HepG2 (cell line): ENCODE results near the gene SMOC1. TPM values are rescaled to one million over a fixed set of nuclear protein-coding genes. Genes with fewer than 3 reads are reported as not detected.

Experiments
- ATAC-seq: fragments of 200-7000 bp; cut with Tn5 transposase; 3 replicates; pipeline ENCODE4 v1.9.1; 2020; ENCODE audit warnings: mild to moderate bottlenecking, moderate library complexity
- BruUV-seq: library from RNA; stranded (reverse); fragments of 400-500 nt; replicated peaks from 2 replicates; lab custom pipeline; 2021; lab: Mats Ljungman, UMichigan
- CTCF ChIA-PET: fragments of 300-600 bp; formaldehyde crosslinking; extraction: SDS; loops from one replicate; lab custom pipeline; 2021; ENCODE audit warnings: low total read pairs, inconsistent platforms, low intra/inter-chr PET ratio; lab: Yijun Ruan, JAX
- POLR2A ChIA-PET: fragments of 350-600 bp; sonication (Branson Sonifier 250); formaldehyde crosslinking; loops from one replicate; lab custom pipeline; 2020; ENCODE audit warnings: antibody characterized with exemption, inconsistent platforms; lab: Yijun Ruan, JAX
- DNase-seq: peaks from one replicate; pipeline ENCODE4 v3.0.0-alpha.2; 2015; ENCODE audit warnings: low spot score
- FAIRE-seq: peaks from 3 replicates; lab custom pipeline; 2011; peaks lifted over from hg19 to GRCh38; lab: Jason Lieb, UNC
- H2AFZ ChIP-seq: one replicate; pipeline ENCODE4 v1.6.1; 2011; ENCODE audit warnings: low read length, inconsistent platforms
- H3K27ac ChIP-seq: fragments of 300-600 bp; 3 replicates; pipeline ENCODE4 v1.8.0; 2011; ENCODE audit warnings: mixed run types, mild to moderate bottlenecking, mixed read lengths, low read length, inconsistent platforms; ENCODE audit not compliant: insufficient read depth; ENCODE audit errors: extremely low read length
- H3K27me3 ChIP-seq, 2 experiments: fragments of 200-600 bp in 1 of 2; 2 replicates in 1 of 2; 3 replicates in 1 of 2; pipeline versions ENCODE4 v1.6.0 to v1.8.0; 2011; ENCODE audit warnings: low read length in 2 of 2, mild to moderate bottlenecking in 2 of 2, moderate library complexity in 2 of 2, inconsistent platforms in 1 of 2; ENCODE audit not compliant: insufficient read depth in 2 of 2, control insufficient read depth in 1 of 2
- H3K36me3 ChIP-seq, 2 experiments: fragments of 200-600 bp in 1 of 2; replicated peaks in 1 of 2; 2 replicates in 1 of 2; 3 replicates in 1 of 2; pipeline versions ENCODE4 v1.5.1 to v1.8.0; 2011; ENCODE audit warnings: low read length in 2 of 2, inconsistent platforms in 1 of 2; ENCODE audit not compliant: insufficient read depth in 2 of 2, control insufficient read depth in 1 of 2
- H3K4me1 ChIP-seq: 2 replicates; pipeline ENCODE4 v1.5.1; 2012; ENCODE audit warnings: low read length, inconsistent platforms; ENCODE audit not compliant: insufficient read depth
- H3K4me2 ChIP-seq: 2 replicates; pipeline ENCODE4 v1.6.0; 2011; ENCODE audit warnings: low read depth, low read length, inconsistent platforms
- H3K4me3 ChIP-seq, 3 experiments: fragments of 200-600 bp in 1 of 3; sonication (generic), shearing (Covaris generic) in 1 of 3; replicated peaks in 1 of 3; 2 replicates each; pipeline ENCODE4 v1.5.1; 2011 to 2016; ENCODE audit warnings: low read length in 3 of 3, inconsistent platforms in 2 of 3, low read depth in 2 of 3, mild to moderate bottlenecking in 2 of 3, control low read depth in 1 of 3, mixed read lengths in 1 of 3; ENCODE audit not compliant: insufficient read depth in 1 of 3
- H3K79me2 ChIP-seq: one replicate; pipeline ENCODE4 v1.6.1; 2011; ENCODE audit warnings: low read length, inconsistent platforms; ENCODE audit not compliant: insufficient read depth
- H3K9ac ChIP-seq: 2 replicates; pipeline ENCODE4 v1.6.0; 2011; ENCODE audit warnings: mild to moderate bottlenecking, low read depth, low read length, inconsistent platforms; ENCODE audit not compliant: insufficient read depth
- H3K9me3 ChIP-seq: 2 replicates; pipeline ENCODE4 v1.5.1; 2012; ENCODE audit warnings: mild to moderate bottlenecking, low read length
- H4K20me1 ChIP-seq: 2 replicates; pipeline ENCODE4 v1.6.0; 2011; ENCODE audit warnings: inconsistent platforms, mild to moderate bottlenecking, low read length, moderate library complexity; ENCODE audit not compliant: insufficient read depth
- EHMT2 ChIP-seq: fragments of 200-600 bp; sonication (generic); IDR thresholded peaks from 2 replicates; pipeline ENCODE4 v1.7.0; 2017; ENCODE audit warnings: antibody characterized with exemption, low read depth, low read length, borderline replicate concordance
- EZH2 ChIP-seq: conservative IDR thresholded peaks from 2 replicates; pipeline ENCODE4 v1.6.1; 2012; ENCODE audit warnings: mild to moderate bottlenecking, low read depth, low read length, moderate library complexity
- FOXK2 ChIP-seq: fragments of 450-650 bp; IDR thresholded peaks from 2 replicates; pipeline ENCODE4 v1.6.1; 2016
- KAT8 ChIP-seq: IDR thresholded peaks from 2 replicates; pipeline ENCODE4 v1.6.1; 2016; ENCODE audit warnings: missing genetic modification reagents, missing compliant biosample characterization
- PRPF4 ChIP-seq: fragments of 200-400 bp; formaldehyde crosslinking; IDR thresholded peaks from 2 replicates; pipeline ENCODE4 v1.6.1; 2016; ENCODE audit warnings: low read length, low read depth; ENCODE audit not compliant: poor library complexity, severe bottlenecking
- ZNF615 ChIP-seq: sonication (generic); formaldehyde crosslinking; IDR thresholded peaks from 2 replicates; pipeline ENCODE4 v1.5.0; 2020; ENCODE audit warnings: mild to moderate bottlenecking, missing genetic modification reagents, borderline replicate concordance
- WGBS: methylation state at CpG from one replicate; pipeline ENCODE4 v1.1.6; 2017; ENCODE audit warnings: low lambda C conversion rate; 5-methylcytosine and 5-hydroxymethylcytosine counted together
- in situ Hi-C: cut with HindIII; loops from 2 replicates; pipeline ENCODE4 v1.10.0; 2017; ENCODE audit warnings: low pct_unique_long_range_greater_than_20kb; ENCODE audit not compliant: extremely low pct_ligation_motif_present
- intact Hi-C: fragments of 100-400 bp; cut with micrococcal nuclease; formaldehyde crosslinking; loops from one replicate; pipeline ENCODE4 v1.10.0; 2022; ENCODE audit not compliant: unreplicated experiment
- polyA plus RNA-seq, 8 experiments: library from polyadenylated mRNA; depleted of rRNA in 3 of 8; stranded (reverse) in 7 of 8; unstranded in 1 of 8; fragments of >200 nt; fragmentation: Illumina TruSeq in 4 of 8; extraction: Trizol in 4 of 8; gene quantifications; 2 replicates each; pipeline versions ENCODE4 v1.2.1 to v1.2.3, GENCODE V29; 2011 to 2016; ENCODE audit warnings: low read depth in 4 of 8, missing spikeins in 1 of 8, mixed read lengths in 1 of 8; ENCODE audit not compliant: insufficient read depth in 1 of 8
- total RNA-seq, 5 experiments: library from RNA; depleted of rRNA; stranded (reverse); fragments of >200 nt; fragmentation: Illumina TruSeq; extraction: Trizol; gene quantifications; 2 replicates each; pipeline ENCODE4 v1.2.3, GENCODE V29; 2016; ENCODE audit warnings: low read depth in 1 of 5
- TF ChIP-seq, protein P1 (sequence below): sonication (generic); formaldehyde crosslinking; IDR thresholded peaks from 2 replicates; pipeline ENCODE4 v1.5.0; 2020; ENCODE audit warnings: mild to moderate bottlenecking, low read depth, missing genetic modification reagents, borderline replicate concordance
- TF ChIP-seq, protein P2 (sequence below): IDR thresholded peaks from 2 replicates; pipeline ENCODE4 v1.6.1; 2016; ENCODE audit warnings: mild to moderate bottlenecking
- TF ChIP-seq, protein P3 (sequence below): sonication (generic); formaldehyde crosslinking; IDR thresholded peaks from 2 replicates; pipeline ENCODE4 v1.5.1; 2020; ENCODE audit warnings: mild to moderate bottlenecking, missing genetic modification reagents, moderate library complexity
- TF ChIP-seq, protein P4 (sequence below): sonication (generic); IDR thresholded peaks from 2 replicates; pipeline ENCODE4 v1.6.1; 2016; ENCODE audit warnings: low read depth, borderline replicate concordance

Gene SMOC1
- total and polyA plus RNA-seq, 2 of the 13 experiments (the other 11 are each of a cell fraction or from before 2014, with no cell fraction given), result 17.8 to 35.6 TPM

DNA sequence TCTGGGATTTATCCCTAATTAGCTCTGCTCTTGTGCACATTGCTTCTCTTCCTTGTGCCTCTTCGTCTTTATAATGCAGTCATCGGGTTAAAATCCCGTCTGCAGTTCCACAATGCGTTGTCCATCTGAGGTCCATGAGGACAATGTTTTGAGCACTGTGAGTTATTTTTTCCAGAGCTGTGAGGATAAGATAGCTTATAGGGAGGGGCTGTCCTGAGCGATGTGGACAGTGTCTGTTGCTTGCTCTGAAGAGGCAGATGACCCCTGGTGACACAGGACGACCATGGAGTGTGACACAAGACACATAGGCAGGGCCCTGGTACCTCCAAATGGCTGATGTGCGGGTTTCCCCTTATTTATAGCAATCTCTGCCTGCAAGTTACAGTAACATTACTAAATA is 132.5 kb downstream of the SMOC1 start:
- H3K9ac ChIP-seq, result no peak overlapping the region
- no TSS peak for BruUV-seq
- 98% methylated on average over 6 of the region's 7 CpGs for WGBS
- no peaks in the 10 kb centered on the region for H3K27me3 ChIP-seq
- no peak overlapping the region for H3K27ac ChIP-seq
- POLR2A ChIA-PET, result no interaction called here
- no peaks in the 10 kb centered on the region for H3K79me2 ChIP-seq
- no peak overlapping the region for H3K4me3 ChIP-seq
- H3K4me1 ChIP-seq, result peaks cover 14% of the 10 kb centered on the region
- ATAC-seq (no peak), FAIRE-seq (no peak), DNase-seq (no peak)
- TF ChIP-seq, protein P1, sequence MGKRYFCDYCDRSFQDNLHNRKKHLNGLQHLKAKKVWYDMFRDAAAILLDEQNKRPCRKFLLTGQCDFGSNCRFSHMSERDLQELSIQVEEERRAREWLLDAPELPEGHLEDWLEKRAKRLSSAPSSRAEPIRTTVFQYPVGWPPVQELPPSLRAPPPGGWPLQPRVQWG, result no peak
- TF ChIP-seq, protein P2, sequence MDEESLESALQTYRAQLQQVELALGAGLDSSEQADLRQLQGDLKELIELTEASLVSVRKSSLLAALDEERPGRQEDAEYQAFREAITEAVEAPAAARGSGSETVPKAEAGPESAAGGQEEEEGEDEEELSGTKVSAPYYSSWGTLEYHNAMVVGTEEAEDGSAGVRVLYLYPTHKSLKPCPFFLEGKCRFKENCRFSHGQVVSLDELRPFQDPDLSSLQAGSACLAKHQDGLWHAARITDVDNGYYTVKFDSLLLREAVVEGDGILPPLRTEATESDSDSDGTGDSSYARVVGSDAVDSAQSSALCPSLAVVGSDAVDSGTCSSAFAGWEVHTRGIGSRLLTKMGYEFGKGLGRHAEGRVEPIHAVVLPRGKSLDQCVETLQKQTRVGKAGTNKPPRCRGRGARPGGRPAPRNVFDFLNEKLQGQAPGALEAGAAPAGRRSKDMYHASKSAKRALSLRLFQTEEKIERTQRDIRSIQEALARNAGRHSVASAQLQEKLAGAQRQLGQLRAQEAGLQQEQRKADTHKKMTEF (CRISPR knock-in tag), result no peak
- TF ChIP-seq FOXK2, result no peak
- no peak for TF ChIP-seq EZH2
- TF ChIP-seq, protein P3, sequence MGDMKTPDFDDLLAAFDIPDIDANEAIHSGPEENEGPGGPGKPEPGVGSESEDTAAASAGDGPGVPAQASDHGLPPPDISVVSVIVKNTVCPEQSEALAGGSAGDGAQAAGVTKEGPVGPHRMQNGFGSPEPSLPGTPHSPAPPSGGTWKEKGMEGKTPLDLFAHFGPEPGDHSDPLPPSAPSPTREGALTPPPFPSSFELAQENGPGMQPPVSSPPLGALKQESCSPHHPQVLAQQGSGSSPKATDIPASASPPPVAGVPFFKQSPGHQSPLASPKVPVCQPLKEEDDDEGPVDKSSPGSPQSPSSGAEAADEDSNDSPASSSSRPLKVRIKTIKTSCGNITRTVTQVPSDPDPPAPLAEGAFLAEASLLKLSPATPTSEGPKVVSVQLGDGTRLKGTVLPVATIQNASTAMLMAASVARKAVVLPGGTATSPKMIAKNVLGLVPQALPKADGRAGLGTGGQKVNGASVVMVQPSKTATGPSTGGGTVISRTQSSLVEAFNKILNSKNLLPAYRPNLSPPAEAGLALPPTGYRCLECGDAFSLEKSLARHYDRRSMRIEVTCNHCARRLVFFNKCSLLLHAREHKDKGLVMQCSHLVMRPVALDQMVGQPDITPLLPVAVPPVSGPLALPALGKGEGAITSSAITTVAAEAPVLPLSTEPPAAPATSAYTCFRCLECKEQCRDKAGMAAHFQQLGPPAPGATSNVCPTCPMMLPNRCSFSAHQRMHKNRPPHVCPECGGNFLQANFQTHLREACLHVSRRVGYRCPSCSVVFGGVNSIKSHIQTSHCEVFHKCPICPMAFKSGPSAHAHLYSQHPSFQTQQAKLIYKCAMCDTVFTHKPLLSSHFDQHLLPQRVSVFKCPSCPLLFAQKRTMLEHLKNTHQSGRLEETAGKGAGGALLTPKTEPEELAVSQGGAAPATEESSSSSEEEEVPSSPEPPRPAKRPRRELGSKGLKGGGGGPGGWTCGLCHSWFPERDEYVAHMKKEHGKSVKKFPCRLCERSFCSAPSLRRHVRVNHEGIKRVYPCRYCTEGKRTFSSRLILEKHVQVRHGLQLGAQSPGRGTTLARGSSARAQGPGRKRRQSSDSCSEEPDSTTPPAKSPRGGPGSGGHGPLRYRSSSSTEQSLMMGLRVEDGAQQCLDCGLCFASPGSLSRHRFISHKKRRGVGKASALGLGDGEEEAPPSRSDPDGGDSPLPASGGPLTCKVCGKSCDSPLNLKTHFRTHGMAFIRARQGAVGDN (CRISPR knock-in tag), result no peak
- TF ChIP-seq, protein P4, sequence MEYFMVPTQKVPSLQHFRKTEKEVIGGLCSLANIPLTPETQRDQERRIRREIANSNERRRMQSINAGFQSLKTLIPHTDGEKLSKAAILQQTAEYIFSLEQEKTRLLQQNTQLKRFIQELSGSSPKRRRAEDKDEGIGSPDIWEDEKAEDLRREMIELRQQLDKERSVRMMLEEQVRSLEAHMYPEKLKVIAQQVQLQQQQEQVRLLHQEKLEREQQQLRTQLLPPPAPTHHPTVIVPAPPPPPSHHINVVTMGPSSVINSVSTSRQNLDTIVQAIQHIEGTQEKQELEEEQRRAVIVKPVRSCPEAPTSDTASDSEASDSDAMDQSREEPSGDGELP, result no peak
- no peak for TF ChIP-seq PRPF4
- no peak for TF ChIP-seq KAT8 (CRISPR knock-in tag)
- no peak for TF ChIP-seq ZNF615 (CRISPR knock-in tag)
- TF ChIP-seq EHMT2, result no peak
- CTCF ChIA-PET, result interaction anchor here (3.1 kb wide), 1 partner anchor 193 kb away, joined by 21 read pairs; no protein-coding TSS in a partner anchor
- intact Hi-C loops, result loop anchor here (2.0 to 5.0 kb wide), 2 partner anchors 135 to 194 kb away; no protein-coding TSS in a partner anchor
- no peak overlapping the region for H3K4me2 ChIP-seq
- no peaks in the 10 kb centered on the region for H3K9me3 ChIP-seq
- in situ Hi-C loops, result loop anchor here (25.0 kb wide), 1 partner anchor 424 kb away; no protein-coding TSS in a partner anchor
- H2AFZ ChIP-seq, result no peak overlapping the region
- H4K20me1 ChIP-seq, result no peaks in the 10 kb centered on the region
- peaks cover 22 to 42% of the 10 kb centered on the region in 2 experiments for H3K36me3 ChIP-seq
